OCI-M2 (cell line): ENCODE results near the gene SEMA5A.

Experiments
- DNase-seq: peaks from one replicate; lab custom pipeline; 2025; ENCODE audit not compliant: unreplicated experiment; lab: John Stamatoyannopoulos, UW

Gene SEMA5A

DNA sequence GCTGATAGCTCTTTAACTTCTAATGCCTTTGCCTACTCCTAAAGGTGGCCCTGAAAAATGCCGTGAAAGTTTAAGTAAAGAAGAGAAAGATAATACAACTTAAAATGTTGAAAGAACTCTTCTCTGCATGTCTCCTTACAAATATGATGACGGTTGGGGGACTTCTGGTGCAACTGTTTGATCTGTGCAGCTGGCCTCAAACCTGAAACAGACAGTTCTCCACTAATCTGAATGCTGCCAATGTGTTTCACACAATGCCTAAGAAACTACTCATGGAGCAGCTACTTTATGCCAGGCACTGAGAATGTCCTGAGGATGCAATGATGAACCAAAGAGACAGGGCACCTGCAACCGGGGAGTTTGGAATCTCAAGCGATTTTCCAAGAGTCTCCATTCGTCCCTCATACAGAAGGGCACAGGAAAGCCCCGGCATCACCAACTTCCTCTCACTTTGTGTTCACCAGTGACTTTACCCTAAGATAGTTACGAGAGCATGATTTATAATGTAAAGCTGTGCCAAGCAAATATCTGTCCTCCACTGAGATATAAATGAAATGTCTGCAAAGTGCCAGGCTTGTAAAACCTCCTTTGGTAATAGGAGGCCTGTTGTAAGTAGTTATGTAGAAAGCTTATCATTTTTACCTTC is 455.4 kb downstream of the SEMA5A start:
- no peak for DNase-seq

- DNase-seq: no peak
Measured at GRCh38 chr5:9089893-9090292, 456.0 kb downstream of the SEMA5A start.

- no peak for DNase-seq
Measured at GRCh38 chr5:9082996-9083395, 462.9 kb downstream of the SEMA5A start.

- no peak for DNase-seq
Measured at GRCh38 chr5:9072701-9073100, 473.2 kb downstream of the SEMA5A start.

DNA sequence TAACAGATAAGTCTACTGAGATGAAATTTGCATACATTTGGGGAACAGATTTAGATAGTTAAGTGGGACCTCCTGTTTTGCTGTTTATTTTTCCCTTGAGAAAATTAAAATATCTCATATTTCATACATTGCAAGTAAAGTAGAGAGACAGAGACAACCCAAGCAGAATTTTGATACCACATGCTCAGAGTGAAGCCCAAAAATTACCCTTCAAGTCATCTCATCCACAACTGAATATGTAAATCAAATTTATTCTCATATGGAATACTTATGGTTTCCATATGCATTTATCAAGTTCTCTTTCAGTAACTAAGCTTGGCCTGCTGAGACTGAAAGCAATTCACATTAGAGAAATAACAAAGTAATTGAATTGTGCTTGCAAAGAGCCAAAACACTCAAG is 474.4 kb downstream of the SEMA5A start:
- no peak for DNase-seq

GRCh38 chr5:9071074-9071473 is 474.8 kb downstream of the SEMA5A start:
- DNase-seq: no peak

- DNase-seq: no peak
Measured at GRCh38 chr5:9069650-9070049, 476.2 kb downstream of the SEMA5A start.

- DNase-seq: no peak
Measured at GRCh38 chr5:9067154-9067553, 478.7 kb downstream of the SEMA5A start.

- no peak for DNase-seq
Measured at GRCh38 chr5:9066349-9066748, 479.5 kb downstream of the SEMA5A start.

DNA sequence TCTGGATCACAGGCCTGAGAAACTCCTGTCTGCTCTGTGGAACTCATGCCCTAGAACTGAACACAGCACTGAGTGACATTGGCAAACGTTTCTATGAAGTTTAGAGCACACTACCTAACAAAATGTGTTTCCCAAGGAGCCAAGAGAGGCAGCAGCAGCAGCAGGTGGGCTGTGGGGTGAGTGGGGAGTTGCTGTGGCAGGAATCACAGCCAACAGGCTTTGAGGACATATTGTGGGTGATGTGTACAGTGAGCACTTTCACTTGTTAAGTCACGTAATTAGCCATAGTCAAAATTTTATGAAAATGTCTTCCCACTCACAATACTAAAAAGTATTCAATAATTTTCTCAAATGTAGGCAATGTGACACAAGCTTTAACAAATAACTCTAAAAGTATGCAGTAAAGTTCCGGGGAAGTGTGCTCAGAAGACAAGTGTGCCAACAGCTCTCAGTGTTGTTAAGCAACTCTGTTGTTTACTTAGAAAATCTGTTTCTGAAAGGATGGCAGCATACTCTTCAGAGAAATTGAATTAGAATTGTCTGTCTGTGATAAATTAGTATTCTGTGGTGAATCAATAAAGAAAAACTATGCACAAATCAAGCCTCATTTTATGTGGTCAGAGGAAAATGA is 482.1 kb downstream of the SEMA5A start:
- DNase-seq: no peak

- no peak for DNase-seq
Measured at GRCh38 chr5:9062873-9063272, 483.0 kb downstream of the SEMA5A start.

- no peak for DNase-seq
Measured at GRCh38 chr5:9059920-9060691, 485.8 kb downstream of the SEMA5A start.

DNA sequence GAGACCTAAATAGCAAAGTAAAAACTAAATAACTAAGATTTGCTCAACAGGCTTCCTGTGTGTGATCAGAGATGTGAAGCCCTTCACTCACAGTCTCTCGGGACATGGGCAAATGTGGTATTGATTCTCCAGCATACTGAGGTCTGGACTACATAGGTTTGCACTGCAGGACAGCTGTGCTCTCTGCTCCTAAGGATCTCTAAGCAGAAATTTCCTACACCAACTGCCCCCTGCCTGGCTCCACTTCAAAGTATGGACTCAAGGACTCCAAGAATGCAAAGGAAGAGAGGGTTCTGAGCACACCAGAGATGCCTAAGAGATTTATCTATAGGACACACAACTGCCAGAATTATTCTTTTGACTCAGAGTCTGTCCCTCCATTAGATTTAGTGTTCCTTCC is 487.2 kb downstream of the SEMA5A start:
- DNase-seq: no peak

DNA sequence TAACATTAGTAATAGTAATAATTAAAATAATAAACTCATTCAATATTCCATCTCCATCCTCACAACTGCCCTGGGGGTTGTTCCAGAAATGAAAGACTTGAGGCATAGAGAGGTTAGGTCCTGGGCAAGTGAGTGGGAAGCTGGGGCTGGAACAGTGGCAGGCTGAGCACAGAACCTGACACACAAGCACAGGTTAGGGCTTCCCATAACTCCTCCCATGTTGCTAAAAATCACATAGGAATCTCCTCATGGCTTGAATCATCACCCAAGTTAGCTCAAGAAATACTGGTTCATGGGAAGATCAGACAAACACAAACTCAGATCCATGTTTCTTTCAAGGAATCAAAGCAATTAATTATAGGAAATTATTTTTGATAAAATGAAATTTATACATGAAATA is 487.7 kb downstream of the SEMA5A start:
- no peak for DNase-seq

DNA sequence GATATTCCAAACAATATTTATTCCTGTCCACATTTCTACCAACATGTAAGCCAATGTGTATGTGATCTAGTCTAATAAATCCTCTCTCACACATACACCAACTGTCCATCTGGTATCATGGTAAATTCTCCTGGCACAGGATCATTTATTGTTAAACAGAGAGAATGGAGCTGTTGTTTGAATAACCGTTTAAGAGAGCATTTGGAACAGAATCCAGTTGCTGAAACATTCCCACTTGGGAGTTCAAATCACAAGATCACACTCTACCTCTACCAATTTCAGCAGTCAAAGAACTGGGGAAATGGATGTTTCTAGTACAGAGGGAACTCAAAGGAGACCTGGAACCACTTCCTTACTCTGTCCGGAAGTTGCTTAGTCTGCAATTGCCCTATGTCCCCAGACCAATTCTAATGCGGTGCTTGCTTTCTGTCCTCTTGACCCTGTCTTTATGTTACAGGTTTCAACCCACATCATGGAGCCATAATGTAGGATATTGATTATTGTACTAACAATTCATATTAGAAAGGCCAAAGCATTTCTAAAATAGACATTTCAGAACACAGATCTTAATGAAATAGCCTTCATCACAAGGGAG is 488.4 kb downstream of the SEMA5A start:
- no peak for DNase-seq

DNA sequence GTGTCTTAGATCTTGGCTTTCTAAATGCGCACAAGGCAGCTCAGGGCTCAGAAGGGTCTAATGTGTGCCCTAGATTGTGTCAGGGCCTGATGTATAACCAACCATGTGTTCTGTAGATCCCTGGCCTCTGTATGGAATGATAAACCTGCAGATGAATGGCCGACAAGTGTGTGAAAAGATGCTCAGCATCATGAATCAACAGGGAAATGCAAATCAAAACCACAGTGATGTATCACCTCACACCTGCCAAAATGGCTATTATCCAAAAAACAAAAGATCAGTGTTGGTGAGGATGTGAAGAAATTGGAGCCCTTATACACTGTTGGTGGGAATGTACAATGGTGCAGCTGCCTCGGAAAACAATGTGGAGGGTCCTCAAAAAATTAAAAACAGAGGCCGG is 489.8 kb downstream of the SEMA5A start:
- DNase-seq: no peak

DNA sequence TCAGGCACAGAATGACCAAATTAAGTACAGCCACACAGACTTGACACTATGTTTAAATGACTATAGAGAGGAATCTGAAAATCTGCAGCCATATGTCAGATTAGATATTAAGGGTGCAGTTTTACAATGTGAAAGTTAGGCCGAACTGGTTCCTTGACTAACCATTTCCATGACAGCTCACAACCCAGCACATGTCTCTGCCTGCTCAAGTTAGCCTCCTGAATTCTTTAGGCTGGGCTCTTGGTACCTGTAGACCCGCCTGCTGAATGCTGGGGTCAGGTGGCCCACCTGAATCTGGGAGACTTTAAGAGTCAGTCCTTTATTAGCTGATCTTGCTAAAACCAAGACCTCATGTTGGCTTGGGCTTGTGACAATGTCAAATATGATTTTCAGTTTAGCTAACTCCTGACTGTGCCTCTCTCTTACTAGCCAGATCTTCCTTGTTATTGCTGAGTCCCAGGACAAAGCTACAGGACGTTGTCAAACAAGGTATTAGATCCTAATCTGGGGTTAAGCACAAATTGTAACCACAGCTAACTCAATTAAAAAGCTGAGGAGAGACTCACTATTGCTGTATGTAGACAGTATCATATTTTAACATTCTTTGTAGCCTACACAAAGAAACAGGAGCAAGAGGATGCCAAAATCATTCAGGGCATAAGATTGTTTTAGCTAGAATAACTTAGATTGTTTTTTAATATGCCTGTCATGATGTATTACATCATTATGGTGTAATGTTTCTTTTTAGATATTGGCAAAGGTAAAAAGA is 490.9 kb downstream of the SEMA5A start:
- no peak for DNase-seq

GRCh38 chr5:9054322-9054721 is 491.6 kb downstream of the SEMA5A start:
- no peak for DNase-seq

DNA sequence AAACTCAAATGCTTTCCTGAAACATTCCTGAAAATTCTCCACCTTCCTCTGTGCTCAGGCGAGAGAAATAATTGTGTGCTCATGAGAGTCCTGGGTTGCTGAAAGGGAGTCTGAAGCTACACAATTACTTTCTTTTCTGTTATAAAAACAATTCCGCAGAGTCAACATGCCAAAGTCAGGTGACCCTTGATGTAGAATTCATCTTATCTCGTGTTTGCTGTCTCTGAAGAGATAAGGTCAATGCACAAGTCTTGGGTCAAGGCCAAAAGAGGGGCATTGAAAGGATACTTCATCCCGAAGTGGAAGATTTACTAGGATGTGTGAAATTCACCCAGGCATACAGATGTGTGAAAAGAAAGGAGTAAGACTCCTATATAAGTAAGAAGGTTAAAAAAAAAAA is 493.5 kb downstream of the SEMA5A start:
- DNase-seq: no peak

DNA sequence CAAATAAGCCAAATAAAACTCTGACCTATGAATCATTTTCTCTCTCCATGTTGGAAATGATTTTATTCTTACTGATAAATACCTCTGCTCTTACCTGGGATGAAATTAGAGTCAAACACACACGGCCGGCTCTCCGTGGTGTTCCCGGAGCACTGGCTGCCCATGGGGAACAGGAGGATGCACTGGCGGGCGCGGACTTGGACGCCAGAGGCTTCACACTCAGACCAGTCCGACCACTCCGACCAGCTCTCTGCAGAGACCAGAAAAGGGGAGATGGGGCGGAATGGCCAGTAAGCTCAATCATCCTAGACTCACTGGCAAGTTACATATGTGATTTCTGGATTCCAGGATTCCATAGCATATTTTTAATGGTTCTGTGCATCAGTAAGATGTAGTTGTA is 494.1 kb downstream of the SEMA5A start:
- DNase-seq: no peak

- no peak for DNase-seq
Measured at GRCh38 chr5:9047932-9048331, 497.9 kb downstream of the SEMA5A start.
